Stimulated activated CD4-positive, alpha-beta T cell treated with anti-CD3 and anti-CD28 coated beads, Interleukin-15, amount 100 ng/mL, for 48 hours (primary cell): ENCODE measurements around the gene PLA2G7.
"Not testable (repeated sequence)": the region's sequence is repeated elsewhere in the genome, so short reads cannot be mapped to it uniquely, and the experiment has no call there.

Experiments
- DNase-seq, 2 donors: peaks; one replicate each; pipeline ENCODE4 v3.0.0-alpha.2; 2020; ENCODE audit warnings: low read depth in 2 of 2

The PLA2G7 gene

GRCh38 chr6:46734867-46735719 lies at the start of gene PLA2G7:
TSS of gene PLA2G7 (minus strand) at chr6:46735375. CDS start at chr6:46722891, 12,484 bp downstream.
- no peak for DNase-seq

GRCh38 chr6:46784535-46784934 lies 49.4 kb upstream of the PLA2G7 start:
- DNase-seq, result no peak

- peak; percentile 6 to 14 for DNase-seq
Observed at GRCh38 chr6:46781478-46782378, 46.6 kb upstream of the PLA2G7 start.

- DNase-seq, result no peak
Observed at GRCh38 chr6:46777476-46778346, 42.5 kb upstream of the PLA2G7 start.

GRCh38 chr6:46776070-46776712 lies 41.0 kb upstream of the PLA2G7 start:
- no peak for DNase-seq

GRCh38 chr6:46774736-46775135 lies 39.6 kb upstream of the PLA2G7 start:
- not testable (repeated sequence) for DNase-seq

- DNase-seq, result no peak
Observed at GRCh38 chr6:46773201-46773855, 38.2 kb upstream of the PLA2G7 start.

- DNase-seq, result no peak
Observed at GRCh38 chr6:46772762-46773161, 37.6 kb upstream of the PLA2G7 start.

- DNase-seq, result no peak
Observed at GRCh38 chr6:46772016-46772415, 36.8 kb upstream of the PLA2G7 start.

- no peak for DNase-seq
Observed at GRCh38 chr6:46764961-46765360, 29.8 kb upstream of the PLA2G7 start.

GRCh38 chr6:46764280-46764679 lies 29.1 kb upstream of the PLA2G7 start:
- not testable (repeated sequence) for DNase-seq

GRCh38 chr6:46763466-46763865 lies 28.3 kb upstream of the PLA2G7 start:
- no peak for DNase-seq

GRCh38 chr6:46760925-46761324 lies 25.8 kb upstream of the PLA2G7 start:
- no peak for DNase-seq

GRCh38 chr6:46758960-46759753 lies 24.0 kb upstream of the PLA2G7 start:
- no peak for DNase-seq

- no peak for DNase-seq
Observed at GRCh38 chr6:46757214-46757596, 22.0 kb upstream of the PLA2G7 start.

- DNase-seq, result no peak
Observed at GRCh38 chr6:46756469-46757213, 21.5 kb upstream of the PLA2G7 start.

- no peak for DNase-seq
Observed at GRCh38 chr6:46755865-46756264, 20.7 kb upstream of the PLA2G7 start.

GRCh38 chr6:46751658-46752057 lies 16.5 kb upstream of the PLA2G7 start:
- no peak for DNase-seq

- DNase-seq, result no peak
Observed at GRCh38 chr6:46749731-46750130, 14.6 kb upstream of the PLA2G7 start.
